ENCODE results near the gene ALDH1A2.

Gene ALDH1A2

GRCh38 chr15:57957113-57957512, 108.4 kb downstream of the ALDH1A2 start:
- no peak for DNase-seq (ENCODE audit: low read depth in 2 of 2)
- TF ChIP-seq CTCF (IDR thresholded peaks at IDR 0.05; ENCODE audit: low read depth, low read length) = no peak

GRCh38 chr15:57953874-57954273, 111.6 kb downstream of the ALDH1A2 start:
- no peak for DNase-seq (ENCODE audit: low read depth in 2 of 2)
- no peak overlapping the region for H3K4me3 ChIP-seq (replicated peaks in 1 of 2; ENCODE audit: low read depth in 2 of 2, low read length in 2 of 2)
- TF ChIP-seq CTCF (IDR thresholded peaks at IDR 0.05; ENCODE audit: low read depth, low read length) = no peak

More at GRCh38 chr15:57957113-57957512, 108.4 kb downstream of the ALDH1A2 start:
- H3K4me3 ChIP-seq (replicated peaks in 1 of 2; ENCODE audit: low read depth in 2 of 2, low read length in 2 of 2) = no peak overlapping the region

GRCh38 chr15:57951328-57951932, 114.1 kb downstream of the ALDH1A2 start:
- TF ChIP-seq CTCF (IDR thresholded peaks at IDR 0.05; ENCODE audit: low read depth, low read length) = no peak
- H3K4me3 ChIP-seq (replicated peaks in 1 of 2; ENCODE audit: low read depth in 2 of 2, low read length in 2 of 2) = no peak overlapping the region
- DNase-seq (ENCODE audit: low read depth in 2 of 2) = no peak

GRCh38 chr15:57950381-57950946, 115.0 kb downstream of the ALDH1A2 start:
- no peak for DNase-seq (ENCODE audit: low read depth in 2 of 2)
- H3K4me3 ChIP-seq (replicated peaks in 1 of 2; ENCODE audit: low read depth in 2 of 2, low read length in 2 of 2) = no peak overlapping the region
- TF ChIP-seq CTCF (IDR thresholded peaks at IDR 0.05; ENCODE audit: low read depth, low read length) = no peak

GRCh38 chr15:57949374-57949943, 116.1 kb downstream of the ALDH1A2 start:
- no peak overlapping the region for H3K4me3 ChIP-seq (replicated peaks in 1 of 2; ENCODE audit: low read depth in 2 of 2, low read length in 2 of 2)
- no peak for DNase-seq (ENCODE audit: low read depth in 2 of 2)
- no peak for TF ChIP-seq CTCF (IDR thresholded peaks at IDR 0.05; ENCODE audit: low read depth, low read length)

GRCh38 chr15:57948351-57949289, 116.9 kb downstream of the ALDH1A2 start:
- no peak for DNase-seq (ENCODE audit: low read depth in 2 of 2)
- no peak for TF ChIP-seq CTCF (IDR thresholded peaks at IDR 0.05; ENCODE audit: low read depth, low read length)
- H3K4me3 ChIP-seq (replicated peaks in 1 of 2; ENCODE audit: low read depth in 2 of 2, low read length in 2 of 2) = no peak overlapping the region
